IPS-20b (cell line): Measurements from ENCODE around the gene ACTR8.

ENCODE experiments used
- H3K27ac ChIP-seq: one replicate; pipeline ENCODE4 v1.5.1; 2013; ENCODE audit warnings: low read length
- H3K27me3 ChIP-seq: 2 replicates; pipeline ENCODE4 v1.6.1; 2013; ENCODE audit warnings: mild to moderate bottlenecking, low read length, inconsistent platforms; ENCODE audit not compliant: insufficient read depth
- H3K36me3 ChIP-seq: 2 replicates; pipeline ENCODE4 v1.6.1; 2013; ENCODE audit warnings: low read depth, mild to moderate bottlenecking, inconsistent platforms, low read length, moderate library complexity; ENCODE audit not compliant: insufficient read depth
- H3K4me1 ChIP-seq: 2 replicates; pipeline ENCODE4 v1.6.1; 2013; ENCODE audit warnings: mild to moderate bottlenecking, control low read depth, inconsistent platforms, low read length, moderate library complexity; ENCODE audit not compliant: insufficient read depth
- H3K4me3 ChIP-seq: 2 replicates; pipeline ENCODE4 v1.5.1; 2013; ENCODE audit warnings: mild to moderate bottlenecking, low read length, inconsistent platforms
- H3K9ac ChIP-seq: 2 replicates; pipeline ENCODE4 v1.6.1; 2013; ENCODE audit warnings: low read depth, mild to moderate bottlenecking, inconsistent platforms, low read length, moderate library complexity
- H3K9me3 ChIP-seq: 2 replicates; pipeline ENCODE4 v1.6.1; 2013; ENCODE audit warnings: mild to moderate bottlenecking, low read depth, low read length, inconsistent platforms; ENCODE audit not compliant: insufficient read depth

The ACTR8 gene

GRCh38 chr3:53819163-53819868 lies 62.6 kb downstream of the ACTR8 start:
- H3K4me1 ChIP-seq = no peaks in the 10 kb centered on the region
- H3K4me3 ChIP-seq = no peak overlapping the region
- H3K27me3 ChIP-seq = no peaks in the 10 kb centered on the region
- H3K27ac ChIP-seq = no peak overlapping the region
- H3K9ac ChIP-seq = no peak overlapping the region
- no peaks in the 10 kb centered on the region for H3K9me3 ChIP-seq
- peaks cover 36% of the 10 kb centered on the region; the same call in 1 of the 2 replicates for H3K36me3 ChIP-seq

DNA sequence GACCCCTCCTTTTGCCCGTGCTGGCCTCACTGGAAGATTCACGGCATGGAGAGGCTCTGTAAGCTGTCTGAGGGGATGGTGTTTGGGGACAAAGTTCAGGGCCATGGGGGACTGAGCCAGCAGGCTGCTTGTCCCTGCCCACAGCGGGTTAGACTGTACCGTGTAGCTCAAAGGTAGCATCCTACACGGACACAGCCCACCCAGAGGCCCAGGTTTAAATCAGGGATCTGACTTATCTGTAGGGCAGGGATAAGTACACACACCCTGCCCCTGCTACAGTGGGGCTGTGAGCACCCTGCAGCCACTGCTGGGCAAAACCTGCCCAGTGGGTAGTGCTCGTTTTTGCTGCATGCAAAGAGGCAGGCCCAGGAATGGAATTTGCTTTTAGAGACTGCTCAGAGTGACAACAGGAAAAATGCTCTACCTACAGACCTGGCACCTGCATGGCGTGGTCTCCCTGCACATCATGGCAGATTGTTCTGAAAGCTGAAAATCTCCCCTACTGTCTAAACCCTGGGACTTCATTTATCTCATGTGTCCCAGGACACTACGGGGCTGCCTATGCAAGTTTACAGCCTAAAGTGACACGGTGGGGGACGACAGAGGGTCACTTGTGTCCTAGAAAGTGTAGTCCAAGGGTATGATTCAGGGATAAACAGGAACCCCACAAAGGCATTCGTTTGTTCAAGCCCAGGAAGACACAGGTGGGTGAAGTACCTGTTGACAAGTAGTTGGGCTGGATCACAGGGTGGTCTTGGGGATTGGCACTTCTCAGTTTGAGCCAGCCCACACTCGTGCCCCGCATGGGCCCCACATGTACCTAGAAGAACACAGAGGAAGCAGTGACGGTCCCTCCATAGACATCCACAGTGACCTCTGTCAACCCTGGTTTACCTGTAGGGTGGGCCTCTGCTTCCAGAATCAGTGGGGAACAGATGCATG lies 63.5 kb downstream of the ACTR8 start:
- H3K36me3 ChIP-seq = peaks cover 36% of the 10 kb centered on the region; the same call in 1 of the 2 replicates
- no peaks in the 10 kb centered on the region for H3K27me3 ChIP-seq
- no peaks in the 10 kb centered on the region for H3K4me1 ChIP-seq
- H3K9me3 ChIP-seq = no peaks in the 10 kb centered on the region
- no peak overlapping the region for H3K4me3 ChIP-seq
- no peak overlapping the region for H3K9ac ChIP-seq
- H3K27ac ChIP-seq = no peak overlapping the region

DNA sequence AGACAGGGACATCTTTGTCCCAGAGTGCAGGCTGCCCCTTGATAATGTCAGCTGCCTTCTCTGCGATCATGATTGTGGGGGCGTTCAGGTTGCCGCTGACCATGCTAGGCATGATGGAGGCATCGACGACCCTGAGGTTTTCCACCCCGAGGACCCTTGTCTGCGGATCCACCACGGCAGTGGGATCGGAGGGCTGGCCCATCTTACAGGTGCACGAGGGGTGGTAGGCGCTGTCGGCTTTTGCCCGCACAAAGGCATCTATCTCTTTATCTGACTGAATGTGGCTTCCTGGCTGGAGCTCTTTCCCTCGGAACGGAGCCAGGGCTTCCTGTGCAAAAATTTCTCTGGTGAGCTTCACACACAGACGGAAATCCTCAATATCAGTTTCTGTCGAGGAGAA lies 64.1 kb downstream of the ACTR8 start:
- Histone ChIP-seq H3K9ac (no peak overlapping the region), H3K27me3 (no peaks in the 10 kb centered on the region), H3K27ac (no peak overlapping the region), H3K9me3 (no peaks in the 10 kb centered on the region), H3K4me3 (no peak overlapping the region), H3K4me1 (no peaks in the 10 kb centered on the region; the same call in 1 of the 2 replicates), H3K36me3 (peaks cover 36% of the 10 kb centered on the region; the same call in 1 of the 2 replicates)

GRCh38 chr3:53817211-53817610 lies 64.7 kb downstream of the ACTR8 start:
- Histone ChIP-seq H3K4me1 (peaks cover 3% of the 10 kb centered on the region; the same call in 1 of the 2 replicates), H3K27ac (no peak overlapping the region), H3K27me3 (no peaks in the 10 kb centered on the region), H3K9me3 (no peaks in the 10 kb centered on the region), H3K36me3 (peaks cover 36% of the 10 kb centered on the region; the same call in 1 of the 2 replicates), H3K9ac (no peak overlapping the region), H3K4me3 (no peak overlapping the region)
